Stimulated activated CD8-positive, alpha-beta memory T cell treated with anti-CD3 and anti-CD28 coated beads, Interleukin-12 subunit alpha, Interleukin-12 subunit beta, amount 100 ng/mL, for 4 hours (primary cell): Measurements from ENCODE around the gene ANLN.
"Not testable (repeated sequence)": the region's sequence is repeated elsewhere in the genome, so short reads cannot be mapped to it uniquely, and the experiment has no call there.

Source experiments
- DNase-seq: peaks from one replicate; pipeline ENCODE4 v3.0.0-alpha.2; 2020; ENCODE audit warnings: low read depth

The ANLN gene

DNA sequence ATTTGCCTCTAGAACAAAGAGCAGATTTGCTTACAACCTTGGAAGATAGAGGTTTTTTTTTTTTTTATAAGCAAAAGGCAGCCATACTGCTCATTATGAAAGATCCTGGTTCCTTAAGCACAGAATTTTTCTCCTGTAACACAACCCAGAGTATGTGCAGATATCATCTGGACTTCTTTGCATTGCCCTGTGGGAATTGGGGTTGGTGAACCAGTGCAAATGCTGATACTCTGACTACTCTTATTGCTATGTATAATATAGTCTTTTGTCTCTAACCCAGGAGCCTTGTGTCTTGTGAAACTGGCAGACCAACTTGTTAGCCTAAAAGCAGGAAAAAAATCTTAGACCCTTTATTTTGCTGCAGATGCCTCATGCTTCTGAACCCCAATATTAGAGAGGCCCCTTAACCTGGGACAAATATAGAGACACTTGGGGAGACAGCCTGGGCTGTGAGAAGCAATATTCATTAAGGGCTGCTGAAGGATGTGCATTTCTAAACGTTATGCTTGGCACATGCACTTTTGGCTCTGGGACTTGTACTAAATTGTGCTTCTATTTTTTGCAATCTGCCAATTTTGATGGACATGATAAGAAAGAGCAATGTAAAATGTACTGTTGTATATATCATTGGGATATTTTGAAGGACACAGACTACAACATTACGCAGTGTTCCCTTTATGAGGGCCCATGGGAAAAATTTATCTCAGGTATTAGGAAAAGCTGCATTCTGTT, 78.9 kb downstream of the ANLN start:
- no peak for DNase-seq

DNA sequence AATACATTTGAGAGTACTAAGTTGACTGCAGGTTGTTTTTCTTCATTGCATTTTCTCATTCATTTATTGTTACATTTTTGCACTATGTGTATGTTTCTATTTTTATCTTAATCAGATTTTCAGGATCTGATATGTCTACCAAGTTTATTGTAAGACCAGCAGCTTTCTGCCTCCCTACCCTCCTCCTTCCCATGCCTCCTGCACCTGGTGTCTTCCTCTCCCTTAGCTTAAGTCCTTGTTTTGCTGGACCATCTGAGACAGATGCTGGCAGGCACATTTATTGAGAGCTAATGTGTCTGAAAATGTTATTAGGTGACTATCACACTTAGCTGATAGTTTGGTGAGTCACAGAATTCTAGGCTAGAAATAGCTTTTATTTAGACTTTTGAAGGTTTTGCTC, 79.6 kb downstream of the ANLN start:
- DNase-seq = no peak

DNA sequence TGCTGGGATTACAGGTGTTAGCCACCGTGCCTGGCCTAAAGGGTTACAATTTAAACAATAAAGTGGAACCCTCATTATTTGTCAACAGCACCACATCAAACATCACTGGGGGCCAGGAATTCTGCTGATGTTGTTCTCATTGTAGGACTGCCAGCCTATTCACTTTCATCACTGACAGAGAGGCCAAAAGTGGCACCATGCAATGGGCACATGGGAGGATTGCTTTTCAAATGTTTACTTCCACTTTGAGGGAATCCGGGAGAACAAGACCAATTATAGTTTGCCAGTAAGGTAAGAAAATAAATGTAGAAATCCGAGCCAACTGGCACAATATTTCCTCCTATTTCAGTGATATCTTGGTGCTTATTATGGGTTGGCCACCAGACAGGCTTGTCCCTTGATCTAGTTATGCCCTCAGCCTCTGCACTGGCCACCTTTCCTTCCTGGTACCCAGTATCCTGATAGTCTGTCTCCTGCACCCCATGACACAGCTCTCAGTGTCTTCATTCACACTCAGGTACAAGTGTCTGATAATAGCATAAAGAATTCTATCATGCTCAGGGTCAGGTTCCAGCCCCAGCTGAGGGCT, 82.6 kb downstream of the ANLN start:
- DNase-seq = no peak

DNA sequence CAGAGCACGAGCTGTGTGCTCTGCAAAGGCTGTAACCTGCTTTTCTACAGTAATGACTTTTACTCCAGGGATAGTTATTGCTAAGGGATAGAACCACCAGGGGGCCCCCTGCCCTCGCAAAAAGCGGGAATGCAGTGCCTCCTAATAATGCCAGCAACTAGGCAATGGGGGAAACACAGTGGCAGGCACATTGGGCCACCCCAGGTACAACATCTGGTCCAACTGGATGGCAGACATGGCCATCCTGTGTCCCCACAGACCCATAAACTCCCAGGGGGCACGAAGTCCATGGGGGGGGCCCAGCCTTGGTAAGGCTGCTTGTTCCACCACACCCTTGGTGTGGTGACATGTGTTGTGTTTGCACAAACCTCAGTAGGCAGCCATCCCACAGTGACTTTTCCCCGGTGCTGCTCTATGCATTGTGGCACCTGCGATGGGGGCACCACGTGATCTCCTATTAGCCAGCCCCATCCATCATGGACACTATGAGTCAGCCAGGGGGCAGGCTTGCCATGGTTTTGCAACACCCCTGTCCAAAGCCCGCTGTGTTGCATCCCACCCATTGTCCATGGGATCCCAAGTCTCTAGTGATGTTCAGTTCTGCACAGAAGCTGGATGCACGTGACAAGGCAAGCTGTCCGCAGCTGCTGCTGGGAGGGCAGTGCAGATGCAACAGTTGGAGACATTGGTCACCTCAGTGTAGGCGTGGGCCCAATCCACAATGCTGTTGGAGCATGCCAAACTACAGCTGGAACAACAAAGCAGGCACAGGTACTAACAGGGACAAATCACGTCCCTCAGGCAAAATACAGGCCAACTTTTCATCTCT, 84.0 kb downstream of the ANLN start:
- no peak for DNase-seq

DNA sequence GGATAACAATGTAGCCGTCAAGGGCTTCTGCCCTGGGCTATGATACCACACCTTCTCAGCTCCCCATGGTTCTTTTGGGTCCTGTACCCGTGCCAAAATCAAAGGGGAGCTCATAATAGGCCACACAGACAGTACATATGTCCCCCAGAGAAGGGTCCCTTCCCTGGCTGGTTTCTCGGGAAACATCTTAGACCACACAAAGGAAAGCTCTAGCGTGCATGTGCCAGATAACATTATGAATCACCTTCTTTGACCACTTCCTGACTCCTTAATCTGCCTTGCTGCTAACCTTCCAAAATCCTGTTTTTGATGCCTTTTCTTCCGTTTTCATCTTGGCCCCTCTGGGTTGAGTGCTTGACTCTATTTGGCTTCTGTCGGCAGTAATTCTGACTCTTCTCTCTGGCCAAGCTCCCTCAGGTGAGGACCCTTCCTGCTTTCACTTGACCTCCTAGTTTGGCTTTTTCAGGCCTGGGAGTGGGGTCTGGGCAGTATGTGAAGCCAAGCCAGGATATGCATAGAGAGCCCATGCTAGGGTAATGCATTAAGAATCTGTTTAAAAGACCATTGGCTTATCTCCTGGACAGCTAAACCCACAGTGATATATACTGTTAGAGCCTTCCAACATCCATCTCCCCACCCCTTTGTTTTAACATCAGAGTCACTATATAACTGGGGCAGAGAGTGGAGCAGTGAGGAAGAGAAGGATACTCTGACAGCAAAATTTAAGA, 84.8 kb downstream of the ANLN start:
- DNase-seq = no peak

DNA sequence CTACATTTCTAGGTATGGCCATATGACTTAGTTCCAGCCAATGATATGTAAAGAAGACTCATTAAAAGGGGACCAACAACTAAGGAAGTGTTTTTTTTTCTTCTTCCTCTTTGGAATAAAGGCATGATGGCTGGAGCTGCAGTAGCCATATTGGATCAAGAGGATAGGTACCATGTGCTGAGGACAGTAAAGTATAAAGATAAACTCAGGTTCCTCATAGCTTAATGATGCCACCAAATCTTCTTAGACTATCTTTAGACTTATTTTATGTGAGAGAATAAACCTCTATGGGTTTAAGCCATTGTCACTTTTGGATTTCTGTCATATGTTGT, 85.3 kb downstream of the ANLN start:
- no peak for DNase-seq

DNA sequence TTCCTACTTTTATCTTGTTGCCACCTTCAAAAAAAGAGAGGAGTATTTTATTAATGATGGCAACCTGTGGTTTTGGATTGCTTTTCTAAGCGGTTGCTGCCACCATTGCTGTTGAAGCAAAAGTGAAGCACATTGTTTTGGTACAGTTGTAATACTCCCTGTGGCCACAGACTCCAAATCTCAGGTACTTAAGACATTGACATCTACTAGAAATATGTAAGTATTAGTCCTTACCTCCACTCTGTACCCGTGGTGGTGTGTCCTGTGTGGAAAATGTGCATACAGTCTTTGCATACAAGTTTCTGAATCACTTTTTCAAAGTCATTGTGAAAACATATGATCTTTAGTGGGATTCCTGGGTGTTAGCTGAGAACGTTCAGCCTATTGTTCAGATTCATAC, 85.7 kb downstream of the ANLN start:
- no peak for DNase-seq

DNA sequence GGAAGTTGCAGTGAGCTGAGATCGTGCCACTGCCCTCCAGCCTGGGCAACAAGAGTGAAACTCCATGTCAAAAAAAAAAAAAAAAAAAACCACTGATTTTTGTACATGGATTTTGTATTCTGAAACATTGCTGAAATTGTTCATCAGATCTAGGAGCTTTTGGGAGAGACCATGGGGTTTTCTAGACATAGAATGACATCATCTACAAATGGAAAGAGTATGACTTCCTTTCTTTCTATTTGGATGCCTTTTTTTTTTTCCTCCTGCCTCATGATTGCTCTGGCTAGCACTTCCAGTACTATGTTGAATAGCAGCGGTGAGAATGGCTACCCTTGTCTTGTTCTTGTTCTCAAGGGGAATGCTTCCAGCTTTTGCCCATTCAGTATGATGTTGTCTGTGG, 89.1 kb downstream of the ANLN start:
- DNase-seq = no peak

DNA sequence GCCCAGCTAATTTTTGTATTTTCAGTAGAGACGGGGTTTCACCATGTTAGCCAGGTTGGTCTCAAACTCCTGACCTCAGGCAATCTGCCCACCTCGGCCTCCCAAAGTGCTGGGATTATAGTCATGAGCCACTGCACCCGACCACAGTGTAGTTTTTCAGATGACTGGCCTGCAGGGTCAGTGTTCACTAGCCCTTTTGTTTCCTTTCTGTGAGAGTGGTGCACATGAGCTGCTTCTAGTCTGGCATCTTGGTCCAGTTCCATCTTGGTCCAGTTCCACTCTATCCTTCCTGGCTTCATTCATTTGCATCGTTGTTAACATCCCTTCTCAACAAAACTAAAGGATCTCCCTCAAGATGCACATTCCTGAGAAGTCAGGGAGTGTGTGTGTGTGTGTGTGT, 94.2 kb downstream of the ANLN start:
- DNase-seq = not testable (repeated sequence)

DNA sequence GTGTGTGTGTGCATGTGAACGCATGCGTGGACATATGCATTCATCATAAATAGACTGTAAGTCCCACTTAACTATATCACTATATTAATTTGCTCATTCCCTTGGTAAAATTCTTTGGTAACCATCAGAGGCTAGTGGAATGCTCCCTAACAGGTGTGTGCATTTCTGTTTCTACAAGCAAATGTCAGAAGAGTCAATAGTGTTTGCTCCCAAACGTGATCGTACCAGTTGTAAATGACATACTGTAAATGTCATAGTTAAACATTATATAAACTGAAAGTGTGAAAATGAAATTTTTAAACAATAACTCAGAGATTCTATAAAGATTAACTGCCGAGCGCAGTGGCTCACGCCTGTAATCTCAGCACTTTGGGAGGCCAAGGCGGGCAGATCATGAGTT, 94.6 kb downstream of the ANLN start:
- DNase-seq = no peak

DNA sequence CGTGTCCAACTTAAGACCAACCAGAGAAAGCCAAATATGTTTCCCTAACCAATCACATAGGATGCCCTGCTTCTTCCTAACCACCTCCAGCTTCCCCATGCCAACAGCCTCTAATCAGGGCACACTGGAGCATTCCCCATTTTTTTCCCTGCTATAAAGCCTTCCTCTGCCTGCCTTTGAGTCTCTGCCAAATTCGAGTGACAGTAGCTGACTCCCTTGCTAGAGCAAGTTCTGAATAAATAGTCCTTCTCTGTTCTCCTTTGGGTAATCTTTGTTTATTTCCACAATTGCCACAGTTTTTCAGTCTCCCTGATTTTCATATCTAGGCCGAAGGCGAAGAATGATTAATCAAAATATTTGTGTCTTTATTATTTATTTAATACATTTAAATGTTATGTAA, 96.7 kb downstream of the ANLN start:
- no peak for DNase-seq

DNA sequence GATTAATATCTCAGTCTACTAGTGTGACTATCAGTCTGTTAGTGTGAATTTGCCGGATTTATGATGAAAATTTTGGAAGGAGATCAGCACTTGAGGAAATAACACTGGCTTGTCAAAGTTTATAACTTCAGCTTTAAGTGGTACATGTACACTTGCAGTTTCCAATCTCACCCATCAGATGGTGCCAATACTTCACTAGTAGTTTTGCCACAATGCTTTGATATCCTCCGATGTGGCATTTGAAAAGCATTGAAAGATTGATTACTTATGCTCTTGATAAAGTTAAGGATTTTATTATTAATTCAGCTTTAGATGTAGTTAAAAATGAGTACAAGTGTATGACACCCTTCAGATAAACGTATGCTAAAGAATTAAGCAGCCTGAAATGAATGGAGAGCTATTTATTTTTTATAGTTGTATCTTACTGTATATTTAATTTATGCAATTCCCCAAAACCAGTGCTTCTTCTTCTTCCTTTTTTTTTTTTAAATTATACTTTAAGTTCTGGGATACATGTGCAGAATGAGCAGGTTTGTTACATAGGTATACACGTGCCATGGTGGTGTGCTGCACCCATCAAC, 98.2 kb downstream of the ANLN start:
- DNase-seq = no peak

DNA sequence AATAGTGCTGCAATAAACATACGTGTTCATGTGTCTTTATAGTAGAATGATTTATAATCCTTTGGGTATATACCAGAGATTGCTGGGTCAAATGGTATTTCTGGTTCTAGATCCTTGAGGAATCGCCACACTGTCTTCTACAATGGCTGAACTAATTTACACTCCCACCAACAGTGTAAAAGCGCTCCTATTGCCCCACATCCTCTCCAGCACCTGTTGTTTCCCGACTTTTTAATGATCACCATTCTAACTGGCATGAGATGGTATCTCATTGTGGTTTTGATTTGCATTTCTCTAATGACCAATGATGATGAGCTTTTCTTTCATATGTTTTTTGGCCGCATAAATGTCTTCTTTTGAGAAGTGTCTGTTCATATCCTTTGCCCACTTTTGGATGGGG, 99.0 kb downstream of the ANLN start:
- DNase-seq = not testable (repeated sequence)

DNA sequence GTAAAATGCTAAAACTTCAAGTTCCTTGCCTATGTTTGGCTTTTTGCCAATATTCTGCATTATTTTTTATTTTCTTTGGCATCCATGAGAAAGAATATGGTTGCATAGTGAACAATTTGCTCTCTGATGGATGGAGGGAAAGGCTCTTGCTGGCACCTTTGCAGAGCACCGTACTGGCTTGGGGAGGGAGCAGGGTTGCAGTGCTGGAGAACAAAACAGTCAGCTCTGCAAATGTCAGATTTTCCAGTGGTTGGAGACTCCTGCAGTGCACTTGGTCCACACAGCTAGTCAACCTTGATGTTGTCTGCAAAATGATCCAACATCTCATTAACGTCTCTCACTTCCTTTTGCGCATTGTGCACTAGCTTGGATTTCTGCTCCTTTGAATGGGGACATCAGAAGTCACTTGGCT, 100.8 kb downstream of the ANLN start:
- no peak for DNase-seq

DNA sequence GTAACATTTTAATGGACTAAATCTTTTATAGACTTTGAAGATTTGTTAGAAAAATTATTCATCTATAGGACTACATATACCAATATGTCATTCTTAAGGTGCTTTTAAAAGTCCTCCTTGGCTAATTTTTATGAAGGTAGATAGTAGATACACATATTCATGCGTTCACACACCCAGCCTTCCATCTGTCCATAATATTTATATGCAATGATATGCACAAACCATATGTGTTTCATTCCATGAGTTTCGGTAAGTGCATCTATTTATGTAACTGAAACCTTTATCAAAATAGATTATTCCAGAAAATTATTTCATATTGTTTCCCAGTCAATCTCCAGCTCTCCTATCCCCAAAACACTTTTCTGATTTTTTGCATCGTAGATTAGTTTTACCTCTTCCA, 101.7 kb downstream of the ANLN start:
- no peak for DNase-seq

DNA sequence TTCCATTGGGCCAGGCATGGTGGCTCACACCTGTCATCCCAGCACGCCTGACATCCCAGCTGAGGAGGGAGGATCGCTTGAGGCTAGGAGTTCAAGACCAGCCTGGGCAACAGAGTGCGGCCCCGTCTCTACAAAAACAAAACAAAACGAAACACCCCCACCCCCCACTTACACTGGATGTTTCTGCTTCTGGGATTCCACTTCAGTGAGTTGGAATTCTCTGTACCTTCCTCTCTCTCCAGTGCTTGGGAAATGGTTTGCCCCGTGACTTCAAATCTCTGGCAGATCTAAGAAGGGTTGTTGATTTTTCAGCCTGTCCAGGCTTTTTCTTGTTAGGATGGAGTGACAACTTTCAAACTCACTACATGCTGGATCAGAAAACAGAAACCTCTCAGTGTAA, 106.9 kb downstream of the ANLN start:
- no peak for DNase-seq

DNA sequence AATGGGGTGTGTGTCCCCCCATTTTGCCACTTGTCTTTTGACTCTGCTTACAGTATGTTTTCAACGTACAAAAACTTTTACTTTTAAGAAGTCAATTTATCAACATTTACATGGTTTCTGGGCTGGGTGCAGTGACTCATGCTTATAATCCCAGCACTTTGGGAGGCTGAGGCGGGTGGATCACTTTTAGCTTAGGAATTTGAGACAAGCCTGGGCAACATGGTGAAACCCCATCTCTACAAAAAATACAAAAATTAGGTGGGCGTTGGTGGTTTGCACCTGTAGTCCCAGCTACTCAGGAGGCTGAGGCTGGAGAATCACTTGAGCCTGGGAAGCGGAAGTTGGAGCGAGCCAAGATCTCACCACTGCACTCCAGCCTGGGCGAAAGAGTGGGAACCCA, 107.5 kb downstream of the ANLN start:
- DNase-seq = not testable (repeated sequence)

DNA sequence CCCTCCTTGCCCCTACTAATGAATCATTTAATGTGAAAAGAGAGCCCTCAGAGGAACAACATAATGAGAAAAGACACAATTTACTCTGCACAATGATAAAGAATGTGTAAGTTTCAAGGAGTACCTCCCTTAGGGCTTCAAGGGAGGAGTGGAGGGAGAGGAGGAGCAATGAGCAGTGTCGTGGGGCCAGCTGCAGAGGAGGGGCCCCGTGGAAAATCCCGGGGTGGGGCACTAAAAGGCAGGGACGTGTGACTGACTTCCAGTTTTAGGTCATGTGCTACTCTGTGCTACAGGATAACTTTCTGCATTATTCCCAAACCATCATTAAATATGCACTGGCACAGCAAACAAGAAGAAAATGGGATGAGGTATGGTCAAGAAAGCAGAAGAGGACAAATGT, 108.1 kb downstream of the ANLN start:
- DNase-seq = no peak
